EL (cell line): ENCODE measurements around the gene KBTBD2.
"Not testable (repeated sequence)": the region's sequence is repeated elsewhere in the genome, so short reads cannot be mapped to it uniquely, and the experiment has no call there.

Experiments
- DNase-seq: peaks from one replicate; pipeline ENCODE4 v3.0.0-alpha.2; 2016

KBTBD2 gene

GRCh38 chr7:32892521-32893206, 1.1 kb upstream of the KBTBD2 start:
- DNase-seq: peak; percentile 73

- peak; percentile 97 for DNase-seq
Observed at GRCh38 chr7:32891800-32892520, 400 bp upstream of the KBTBD2 start.

GRCh38 chr7:32890793-32891042, 842 bp downstream of the KBTBD2 start:
- no peak for DNase-seq

- DNase-seq: peak; percentile 62
Observed at GRCh38 chr7:32890010-32890792, 1.4 kb downstream of the KBTBD2 start.

GRCh38 chr7:32888505-32888904, 3.1 kb downstream of the KBTBD2 start:
- DNase-seq: no peak

GRCh38 chr7:32887395-32887794, 4.2 kb downstream of the KBTBD2 start:
- no peak for DNase-seq

- DNase-seq: peak; percentile 52
Observed at GRCh38 chr7:32881074-32881982, 10.2 kb downstream of the KBTBD2 start.

GRCh38 chr7:32879460-32879859, 12.1 kb downstream of the KBTBD2 start:
- DNase-seq: no peak

GRCh38 chr7:32878023-32878422, 13.5 kb downstream of the KBTBD2 start:
- not testable (repeated sequence) for DNase-seq

- DNase-seq: no peak
Observed at GRCh38 chr7:32872421-32872820, 19.1 kb downstream of the KBTBD2 start.

- no peak for DNase-seq
Observed at GRCh38 chr7:32871624-32872371, 19.8 kb downstream of the KBTBD2 start.

GRCh38 chr7:32870298-32870697, 21.3 kb downstream of the KBTBD2 start:
- no peak for DNase-seq

- DNase-seq: no peak
Observed at GRCh38 chr7:32869716-32870115, 21.8 kb downstream of the KBTBD2 start.

- DNase-seq: no peak
Observed at GRCh38 chr7:32868116-32868515, 23.4 kb downstream of the KBTBD2 start.

GRCh38 chr7:32865448-32866030, 26.0 kb downstream of the KBTBD2 start:
- DNase-seq: no peak

GRCh38 chr7:32863872-32864271, 27.7 kb downstream of the KBTBD2 start:
- not testable (repeated sequence) for DNase-seq

- no peak for DNase-seq
Observed at GRCh38 chr7:32860090-32860489, 31.5 kb downstream of the KBTBD2 start.

GRCh38 chr7:32858648-32859047, 32.9 kb downstream of the KBTBD2 start:
- DNase-seq: no peak

GRCh38 chr7:32857063-32857462, 34.5 kb downstream of the KBTBD2 start:
- not testable (repeated sequence) for DNase-seq

- not testable (repeated sequence) for DNase-seq
Observed at GRCh38 chr7:32855837-32856775, 35.5 kb downstream of the KBTBD2 start.

GRCh38 chr7:32850654-32851053, 40.9 kb downstream of the KBTBD2 start:
- DNase-seq: not testable (repeated sequence)
